H1 (cell line): ENCODE measurements around the gene DBX1. TPM values are rescaled to one million over a fixed set of nuclear protein-coding genes. Genes with fewer than 3 reads are reported as not detected.

ENCODE experiments used
- CREB1 ChIP-seq: IDR thresholded peaks from 2 replicates; pipeline ENCODE4 v1.6.1; 2012; ENCODE audit warnings: inconsistent platforms
- CTBP2 ChIP-seq: IDR thresholded peaks from 2 replicates; pipeline ENCODE4 v1.7.0; 2011; ENCODE audit warnings: borderline replicate concordance, mild to moderate bottlenecking, moderate library complexity, mixed read lengths, low read length; ENCODE audit not compliant: insufficient read depth, insufficient read length
- JUN ChIP-seq: IDR thresholded peaks from 2 replicates; pipeline ENCODE4 v1.6.1; 2011; ENCODE audit warnings: low read depth, mild to moderate bottlenecking, improper control_type of control experiment, low read length
- NANOG ChIP-seq: IDR thresholded peaks from 2 replicates; pipeline ENCODE4 v1.6.1; 2011; ENCODE audit warnings: low read length, low read depth, mild to moderate bottlenecking, inconsistent platforms; ENCODE audit not compliant: insufficient read depth, poor library complexity, severe bottlenecking
- NRF1 ChIP-seq: IDR thresholded peaks from 2 replicates; pipeline ENCODE4 v1.6.1; 2011; ENCODE audit warnings: mild to moderate bottlenecking, low read depth, low read length, improper control_type of control experiment
- RAD21 ChIP-seq, 2 experiments: IDR thresholded peaks in 1 of 2; conservative IDR thresholded peaks in 1 of 2; 2 replicates each; pipeline ENCODE4 v1.6.1; 2011; ENCODE audit warnings: low read depth in 2 of 2, low read length in 2 of 2, improper control_type of control experiment in 1 of 2, inconsistent platforms in 1 of 2, mild to moderate bottlenecking in 1 of 2, moderate library complexity in 1 of 2
- SP1 ChIP-seq: IDR thresholded peaks from 2 replicates; pipeline ENCODE4 v1.6.1; 2011; ENCODE audit warnings: low read depth, low read length
- YY1 ChIP-seq: IDR thresholded peaks from 2 replicates; pipeline ENCODE4 v1.6.1; 2011; ENCODE audit warnings: low read depth, mild to moderate bottlenecking, low read length
- ZNF274 ChIP-seq: IDR thresholded peaks from 2 replicates; pipeline ENCODE4 v1.7.0; 2012; ENCODE audit warnings: low read length, borderline replicate concordance; ENCODE audit errors: extremely low read depth
- polyA plus RNA-seq, 7 experiments: library from polyadenylated mRNA; depleted of rRNA in 3 of 7; stranded (reverse) in 5 of 7; unstranded in 2 of 7; fragments of >200 nt in 5 of 7; fragments of 200-250 nt in 2 of 7; gene quantifications; 1 replicate in 5 of 7; 2 replicates in 1 of 7; 4 replicates in 1 of 7; pipeline versions ENCODE4 v1.2.1 to v1.2.3, GENCODE V29; 2011 to 2013; ENCODE audit warnings: missing spikeins in 2 of 7, mixed read lengths in 2 of 7
- total RNA-seq: library from RNA; stranded (reverse); fragmentation: NEBNext Ultra II Directional; extraction: Animal tissue kit (Norgen Biotek cat#: 25700); gene quantifications from 2 replicates; pipeline ENCODE4 v1.2.1, GENCODE V29; 2021
- TF ChIP-seq, protein P1 (sequence below), 3 experiments: IDR thresholded peaks; 1 replicate in 2 of 3; 2 replicates in 1 of 3; pipeline versions ENCODE4 v1.5.1 to v1.6.1; 2011; ENCODE audit warnings: low read length in 3 of 3, mild to moderate bottlenecking in 3 of 3, inconsistent platforms in 2 of 3, low read depth in 1 of 3, moderate library complexity in 1 of 3; ENCODE audit not compliant: insufficient read depth in 1 of 3; ENCODE audit errors: control extremely low read depth in 1 of 3
- TF ChIP-seq, protein P2 (sequence below): IDR thresholded peaks from 2 replicates; pipeline ENCODE4 v1.6.1; 2011; ENCODE audit warnings: low read length, improper control_type of control experiment

The DBX1 gene
- total and polyA plus RNA-seq, 2 of the 8 experiments (the other 6 are each of a cell fraction or from before 2014, with no cell fraction given) = not detected

DNA sequence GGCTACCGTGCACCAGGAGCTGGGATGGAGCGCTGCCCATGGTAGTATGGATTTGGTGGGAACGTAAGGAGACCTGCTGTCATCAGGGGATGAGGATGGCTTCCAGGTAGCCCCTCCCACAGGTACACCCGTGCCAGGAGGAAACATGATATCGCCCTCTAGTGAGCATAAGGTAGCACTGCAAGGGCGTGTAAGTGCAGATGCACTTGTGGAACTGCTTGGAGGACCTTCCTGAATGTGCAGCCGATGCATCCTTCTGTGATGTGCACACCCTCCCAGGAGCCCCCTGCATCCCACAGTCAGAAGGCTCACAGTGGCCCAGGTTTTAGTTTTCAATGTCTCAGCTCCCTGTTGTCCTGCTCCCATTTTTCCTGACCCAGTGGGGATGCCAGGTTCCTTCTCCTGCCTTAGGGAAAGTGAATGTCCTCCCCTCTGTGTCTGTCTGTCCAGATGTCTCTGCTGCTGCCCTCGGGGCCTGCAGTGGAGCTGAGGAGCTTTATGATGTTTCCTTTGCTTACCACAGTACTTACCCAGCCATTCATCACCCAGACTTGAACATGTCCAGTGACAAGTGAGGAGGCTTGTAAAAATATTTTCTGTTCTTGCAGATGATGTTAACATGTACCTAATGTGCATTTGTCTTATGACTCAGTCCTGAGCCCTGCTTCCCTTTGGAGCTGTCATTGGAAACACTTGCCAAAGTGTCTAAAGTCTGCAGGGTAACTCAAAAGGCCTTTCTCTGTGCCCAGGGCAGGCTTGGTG, 49.2 kb downstream of the DBX1 start (continued):
- TF ChIP-seq YY1 (no peak), JUN (no peak), SP1 (0 out of 2 replicates have a peak, but pooled peaks have one; percentile 36), ZNF274 (no peak), NANOG (no peak), CTBP2 (no peak), NRF1 (no peak), RAD21 (IDR thresholded peaks at IDR 0.05 in 1 of 2, conservative IDR thresholded peaks at IDR 0.05 in 1 of 2; ENCODE audit: low read depth in 2 of 2, low read length in 2 of 2) (peak; percentile 83 to 88), CREB1 (peak; percentile 48; the same call in 1 of the 2 replicates)
- TF ChIP-seq, protein P1, sequence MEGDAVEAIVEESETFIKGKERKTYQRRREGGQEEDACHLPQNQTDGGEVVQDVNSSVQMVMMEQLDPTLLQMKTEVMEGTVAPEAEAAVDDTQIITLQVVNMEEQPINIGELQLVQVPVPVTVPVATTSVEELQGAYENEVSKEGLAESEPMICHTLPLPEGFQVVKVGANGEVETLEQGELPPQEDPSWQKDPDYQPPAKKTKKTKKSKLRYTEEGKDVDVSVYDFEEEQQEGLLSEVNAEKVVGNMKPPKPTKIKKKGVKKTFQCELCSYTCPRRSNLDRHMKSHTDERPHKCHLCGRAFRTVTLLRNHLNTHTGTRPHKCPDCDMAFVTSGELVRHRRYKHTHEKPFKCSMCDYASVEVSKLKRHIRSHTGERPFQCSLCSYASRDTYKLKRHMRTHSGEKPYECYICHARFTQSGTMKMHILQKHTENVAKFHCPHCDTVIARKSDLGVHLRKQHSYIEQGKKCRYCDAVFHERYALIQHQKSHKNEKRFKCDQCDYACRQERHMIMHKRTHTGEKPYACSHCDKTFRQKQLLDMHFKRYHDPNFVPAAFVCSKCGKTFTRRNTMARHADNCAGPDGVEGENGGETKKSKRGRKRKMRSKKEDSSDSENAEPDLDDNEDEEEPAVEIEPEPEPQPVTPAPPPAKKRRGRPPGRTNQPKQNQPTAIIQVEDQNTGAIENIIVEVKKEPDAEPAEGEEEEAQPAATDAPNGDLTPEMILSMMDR (IDR thresholded peaks at IDR 0.05; ENCODE audit: control extremely low read depth in 1 of 3, insufficient read depth in 1 of 3, low read depth in 1 of 3, low read length in 3 of 3) = peak; percentile 85 to 99 (median 94)
- TF ChIP-seq, protein P2, sequence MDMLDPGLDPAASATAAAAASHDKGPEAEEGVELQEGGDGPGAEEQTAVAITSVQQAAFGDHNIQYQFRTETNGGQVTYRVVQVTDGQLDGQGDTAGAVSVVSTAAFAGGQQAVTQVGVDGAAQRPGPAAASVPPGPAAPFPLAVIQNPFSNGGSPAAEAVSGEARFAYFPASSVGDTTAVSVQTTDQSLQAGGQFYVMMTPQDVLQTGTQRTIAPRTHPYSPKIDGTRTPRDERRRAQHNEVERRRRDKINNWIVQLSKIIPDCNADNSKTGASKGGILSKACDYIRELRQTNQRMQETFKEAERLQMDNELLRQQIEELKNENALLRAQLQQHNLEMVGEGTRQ = no peak
